Epidermal melanocyte (primary cell): ENCODE data around the gene AGL.
A peak's percentile ranks its signal among the peaks of the same experiment; 100 is the strongest.
"Not testable (repeated sequence)": the region's sequence is repeated elsewhere in the genome, so short reads cannot be mapped to it uniquely, and the experiment has no call there.

ENCODE experiments used
- DNase-seq: peaks from one replicate; pipeline ENCODE4 v3.0.0; 2011; ENCODE audit warnings: low spot score; ENCODE audit not compliant: insufficient read length

AGL gene

DNA sequence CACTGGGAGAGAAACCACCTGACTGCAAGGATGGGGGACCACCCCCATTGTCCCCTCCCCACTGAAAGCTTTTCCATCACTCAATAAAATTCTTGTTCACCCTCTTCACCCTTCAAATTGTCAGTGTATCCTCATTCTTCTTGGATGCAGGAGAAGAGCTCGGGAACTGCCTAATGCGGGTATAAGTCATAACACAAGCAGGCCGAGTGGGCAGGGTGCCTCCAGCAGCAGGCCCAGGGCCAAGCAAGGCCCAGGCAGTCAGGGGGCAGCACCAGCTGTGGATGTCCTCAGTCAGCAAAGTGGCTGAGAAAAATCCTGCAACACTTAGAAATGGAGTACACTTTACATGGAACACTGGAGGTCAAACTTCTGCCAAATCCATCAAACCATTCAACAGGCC, 85.9 kb downstream of the AGL start:
- no peak for DNase-seq

DNA sequence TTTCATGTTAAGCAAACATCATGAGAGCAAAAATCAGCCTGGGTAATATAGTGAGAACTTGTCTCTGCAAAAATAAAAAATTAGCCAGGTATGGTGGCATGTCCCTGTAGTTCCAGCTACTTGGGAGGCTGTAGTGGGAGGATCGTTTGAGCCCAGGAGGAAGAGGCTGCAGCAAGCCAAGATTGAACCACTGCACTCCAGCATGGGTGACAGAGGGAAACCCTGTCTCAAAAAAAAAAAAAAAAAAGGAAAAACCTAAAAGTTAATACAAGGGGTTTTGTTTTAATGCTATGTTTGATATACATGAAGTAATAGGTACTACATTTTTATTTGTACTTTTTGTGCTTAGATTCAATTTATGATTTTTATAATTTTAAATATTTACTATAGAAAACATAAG, 92.6 kb downstream of the AGL start:
- no peak for DNase-seq

DNA sequence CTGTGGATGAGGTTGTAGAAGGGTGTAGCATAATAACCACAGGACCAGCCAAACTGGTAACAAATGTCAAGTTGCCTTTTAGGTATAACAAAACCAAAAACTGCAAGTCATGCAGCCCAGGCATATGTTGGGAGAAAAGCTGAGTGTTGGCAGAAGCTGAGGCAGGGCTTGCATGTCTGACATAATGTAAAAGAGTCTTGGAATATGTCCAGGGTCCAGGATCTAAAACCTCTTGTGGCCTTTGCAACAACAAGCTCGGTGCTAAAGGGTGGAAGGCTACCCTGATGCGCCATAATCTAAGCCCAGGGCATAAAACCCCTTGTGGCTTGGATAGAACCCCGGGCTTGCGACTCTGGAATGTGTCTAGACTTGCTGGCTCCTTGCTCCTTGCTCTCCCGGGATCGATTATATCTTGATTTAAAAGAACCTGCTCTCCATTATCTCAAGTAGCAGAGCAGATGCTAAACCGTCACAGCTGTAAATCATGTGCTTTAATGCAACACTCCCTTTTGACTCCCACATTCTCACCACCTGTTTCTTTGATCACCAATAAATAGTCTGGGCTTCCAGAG, 93.1 kb downstream of the AGL start:
- no peak for DNase-seq

DNA sequence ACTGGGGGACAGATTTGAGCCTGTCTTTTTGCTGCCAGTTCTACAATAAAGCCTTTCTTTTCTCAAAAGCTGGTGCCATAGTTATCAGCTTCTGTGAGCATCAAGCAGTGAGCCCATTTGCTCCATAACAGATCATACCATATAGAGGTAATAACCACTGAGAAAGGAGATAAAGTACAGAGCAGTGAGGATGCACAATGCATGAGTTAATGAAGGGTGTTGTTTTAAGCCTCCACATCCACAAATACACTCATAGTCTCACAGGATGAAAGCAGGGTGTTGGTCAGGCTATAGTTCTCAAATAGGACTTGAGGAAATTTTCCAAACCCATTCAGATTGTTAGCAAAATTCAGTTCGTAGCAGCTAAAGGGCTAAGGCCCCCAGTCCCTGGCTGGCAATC, 94.0 kb downstream of the AGL start:
- no peak for DNase-seq

DNA sequence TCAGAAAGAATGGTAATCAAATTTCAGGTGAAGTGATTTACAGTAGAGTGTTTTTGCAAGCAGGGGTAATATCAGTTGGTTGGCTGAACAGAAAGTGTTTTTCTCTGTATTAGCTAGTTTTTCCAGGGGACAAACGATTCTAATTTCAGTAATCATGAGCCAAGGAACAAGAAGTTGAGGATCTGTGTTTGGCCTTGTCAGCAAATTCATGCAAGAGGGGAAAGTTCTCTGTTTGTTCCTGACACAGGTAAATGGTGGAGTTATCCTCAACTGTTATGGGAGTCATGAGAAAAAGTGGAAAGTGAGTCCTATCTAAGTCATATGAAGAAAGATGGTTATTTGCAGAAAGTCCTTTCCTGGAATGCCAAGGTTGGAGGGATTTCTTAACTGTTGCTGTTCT, 95.0 kb downstream of the AGL start:
- DNase-seq, result no peak

DNA sequence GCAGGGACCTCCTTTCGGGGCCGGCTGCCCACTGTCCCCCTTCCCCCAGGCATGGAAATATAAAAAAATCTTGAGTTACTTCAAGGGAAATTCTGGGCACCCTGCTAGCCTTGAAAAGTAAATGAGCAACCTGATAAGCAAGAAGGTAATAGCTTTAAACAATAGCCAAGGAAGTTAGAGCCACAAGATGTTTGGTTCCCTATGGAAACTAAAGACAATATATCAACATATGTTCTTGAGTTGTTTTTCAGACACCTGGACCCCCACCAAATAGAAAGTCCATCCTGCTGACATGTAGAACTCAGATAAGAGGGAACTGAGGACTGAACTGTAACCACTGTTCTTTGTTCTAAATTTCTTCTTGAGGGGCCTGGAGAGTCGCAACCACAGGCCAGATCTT, 100.3 kb downstream of the AGL start:
- no peak for DNase-seq

DNA sequence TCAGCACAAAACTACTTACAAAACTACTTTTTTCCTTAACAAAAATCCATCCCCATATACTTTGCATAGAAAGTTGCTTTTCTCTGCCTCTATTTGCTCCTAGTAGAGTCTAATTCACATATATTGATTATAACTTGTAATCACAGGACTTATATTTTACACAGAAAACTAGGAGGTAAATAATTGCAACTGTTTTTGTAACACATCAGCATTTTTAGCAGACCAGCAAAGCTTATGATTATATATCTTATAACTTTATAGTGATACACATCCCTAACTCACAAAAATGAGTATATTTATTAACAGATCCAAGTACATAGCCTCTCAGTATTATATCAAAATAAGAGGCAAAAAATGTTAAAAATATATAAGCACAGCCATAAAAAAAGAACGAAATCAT, 102.4 kb downstream of the AGL start:
- no peak for DNase-seq

DNA sequence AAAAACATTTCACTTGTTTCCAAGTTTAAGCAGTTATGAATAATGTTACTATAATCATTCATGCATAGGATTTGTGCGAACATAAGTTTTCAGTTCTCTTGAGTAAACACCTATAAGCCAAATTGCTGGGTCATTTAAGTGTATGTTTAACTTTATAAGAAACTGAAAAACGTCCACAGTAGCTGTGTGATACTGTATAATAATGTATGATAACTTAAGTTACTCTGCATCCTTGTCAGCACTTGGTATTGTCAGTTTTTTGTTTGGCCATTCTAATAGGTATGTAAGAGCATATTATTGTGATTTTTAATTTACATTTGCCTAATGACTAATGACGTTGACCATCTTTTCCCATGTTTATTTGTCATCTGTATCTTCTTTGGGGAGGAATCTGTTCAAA, 105.2 kb downstream of the AGL start:
- DNase-seq, result no peak

DNA sequence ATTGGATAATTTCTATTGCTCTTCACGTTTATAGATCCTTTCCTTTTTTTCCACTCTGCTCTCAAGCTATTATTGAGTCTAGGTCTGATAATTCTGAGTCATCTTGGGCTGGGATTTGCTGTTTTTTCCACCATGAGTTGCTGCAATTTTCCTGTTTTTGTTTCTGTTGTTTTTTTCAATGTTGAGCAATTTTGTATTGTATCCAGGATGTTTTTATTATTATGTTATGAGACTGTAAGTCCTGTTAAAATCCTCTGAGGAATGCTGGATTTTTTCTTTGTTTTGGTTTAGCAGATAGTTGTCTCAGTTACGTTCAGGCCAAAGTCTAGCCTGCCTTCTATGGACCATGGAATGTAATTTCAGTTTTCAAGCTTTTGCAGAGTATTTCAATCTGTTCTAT, 106.6 kb downstream of the AGL start:
- peak; percentile 36 for DNase-seq

DNA sequence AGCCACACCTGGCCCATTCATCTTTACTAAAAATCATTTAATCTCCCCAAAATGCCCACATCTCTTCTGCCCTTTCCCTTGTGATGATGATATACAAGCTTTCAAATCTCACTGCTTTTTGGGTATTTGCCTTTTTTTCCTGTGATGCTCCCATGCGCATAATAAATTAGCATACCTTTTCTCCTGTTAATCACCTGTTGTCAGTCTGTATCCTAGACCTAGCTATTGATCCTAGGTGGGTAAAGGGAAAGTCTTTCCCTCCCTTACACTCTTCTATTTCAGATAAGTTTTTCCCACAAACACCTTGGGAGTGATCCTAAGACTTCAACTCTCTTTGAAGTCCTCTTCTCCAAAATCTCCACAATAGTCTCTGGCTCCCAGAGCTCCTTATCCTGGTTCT, 107.7 kb downstream of the AGL start:
- no peak for DNase-seq

DNA sequence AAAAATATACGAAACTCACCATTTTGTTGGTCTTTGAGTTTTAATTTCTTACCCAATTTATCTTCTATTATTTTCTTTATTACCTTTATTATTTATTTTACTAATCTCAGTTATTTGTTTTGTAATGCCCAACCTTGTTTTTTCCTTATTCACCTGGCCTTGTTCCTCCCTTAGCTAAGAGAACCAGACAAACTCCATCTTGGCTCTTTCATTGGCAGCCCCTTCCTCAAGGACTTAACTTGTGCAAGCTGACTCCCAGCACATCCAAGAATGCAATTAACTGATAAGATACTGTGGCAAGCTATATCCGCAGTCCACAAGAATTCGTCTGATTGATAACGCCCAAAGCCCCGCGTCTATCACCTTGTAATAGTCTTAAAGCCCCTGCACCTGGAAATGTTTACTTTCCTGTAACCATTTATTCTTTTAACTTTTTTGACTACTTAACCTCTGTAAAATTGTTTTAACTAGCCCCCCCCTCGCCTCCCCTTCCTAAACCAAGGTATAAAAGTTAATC, 109.1 kb downstream of the AGL start:
- DNase-seq, result not testable (repeated sequence)

DNA sequence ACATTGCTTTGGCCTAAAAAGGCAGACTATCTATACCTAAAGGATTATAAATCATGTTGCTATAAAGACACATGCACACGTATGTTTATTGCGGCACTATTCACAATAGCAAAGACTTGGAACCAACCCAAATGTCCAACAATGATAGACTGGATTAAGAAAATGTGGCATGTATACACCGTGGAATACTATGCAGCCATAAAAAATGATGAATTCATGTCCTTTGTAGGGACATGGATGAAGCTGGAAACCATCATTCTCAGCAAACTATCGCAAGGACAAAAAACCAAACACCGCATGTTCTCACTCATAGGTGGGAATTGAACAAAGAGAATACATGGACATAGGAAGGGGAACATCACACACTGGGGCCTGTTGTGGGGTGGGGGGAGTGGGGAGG, 110.1 kb downstream of the AGL start:
- DNase-seq, result not testable (repeated sequence)

DNA sequence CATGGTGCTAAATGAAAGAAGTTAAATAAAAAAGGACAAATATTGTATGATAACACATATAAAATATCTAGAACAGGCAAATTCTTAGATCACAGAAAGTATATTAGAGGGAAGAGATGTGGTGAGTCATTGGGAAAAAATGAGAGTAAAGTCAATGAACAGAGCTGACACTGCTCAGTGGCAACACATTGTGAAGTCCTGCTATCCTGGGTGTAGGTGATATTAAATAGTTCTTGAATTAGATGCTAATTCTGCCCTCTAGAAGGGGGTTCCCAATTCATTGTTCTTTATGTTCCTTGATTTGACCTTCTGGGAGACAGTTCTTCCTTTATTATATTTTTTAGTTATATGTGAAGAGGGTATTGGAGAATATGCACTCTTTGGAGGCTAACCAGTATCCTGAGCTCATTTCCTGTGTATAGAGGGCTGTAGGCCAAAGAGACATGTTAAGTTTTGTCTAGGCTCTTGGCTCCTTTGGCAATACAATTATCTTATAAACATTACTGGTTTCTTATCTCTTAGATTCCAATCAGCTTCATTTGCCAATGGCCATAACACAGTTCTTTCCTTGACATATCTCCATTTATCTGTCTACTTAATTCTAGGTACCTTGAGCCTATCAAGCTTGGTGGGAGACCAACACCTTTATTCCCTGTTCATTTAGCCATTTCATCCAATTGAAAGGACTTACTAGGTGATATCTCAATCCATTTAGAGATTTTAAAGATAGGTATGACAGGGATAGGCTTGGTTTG, 113.1 kb downstream of the AGL start:
- no peak for DNase-seq

DNA sequence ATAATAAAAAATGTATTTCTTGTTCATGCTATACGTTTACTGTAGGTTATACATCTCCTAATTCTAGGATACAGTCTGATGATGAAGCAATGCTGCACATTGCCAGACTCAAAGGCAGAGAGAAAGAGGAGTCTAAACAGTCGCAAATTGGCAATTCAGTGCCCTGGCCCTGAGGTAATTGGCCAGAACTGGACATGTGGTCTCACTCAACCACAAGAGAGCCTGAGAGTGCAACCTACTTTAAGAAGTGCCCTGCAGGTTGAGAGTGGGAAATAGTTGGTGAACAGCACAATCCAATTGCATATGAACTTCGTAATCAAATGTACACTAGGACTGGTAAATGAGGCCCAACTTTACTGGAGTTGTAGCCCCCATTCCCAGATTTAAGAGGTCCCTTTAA, 114.6 kb downstream of the AGL start:
- no peak for DNase-seq

DNA sequence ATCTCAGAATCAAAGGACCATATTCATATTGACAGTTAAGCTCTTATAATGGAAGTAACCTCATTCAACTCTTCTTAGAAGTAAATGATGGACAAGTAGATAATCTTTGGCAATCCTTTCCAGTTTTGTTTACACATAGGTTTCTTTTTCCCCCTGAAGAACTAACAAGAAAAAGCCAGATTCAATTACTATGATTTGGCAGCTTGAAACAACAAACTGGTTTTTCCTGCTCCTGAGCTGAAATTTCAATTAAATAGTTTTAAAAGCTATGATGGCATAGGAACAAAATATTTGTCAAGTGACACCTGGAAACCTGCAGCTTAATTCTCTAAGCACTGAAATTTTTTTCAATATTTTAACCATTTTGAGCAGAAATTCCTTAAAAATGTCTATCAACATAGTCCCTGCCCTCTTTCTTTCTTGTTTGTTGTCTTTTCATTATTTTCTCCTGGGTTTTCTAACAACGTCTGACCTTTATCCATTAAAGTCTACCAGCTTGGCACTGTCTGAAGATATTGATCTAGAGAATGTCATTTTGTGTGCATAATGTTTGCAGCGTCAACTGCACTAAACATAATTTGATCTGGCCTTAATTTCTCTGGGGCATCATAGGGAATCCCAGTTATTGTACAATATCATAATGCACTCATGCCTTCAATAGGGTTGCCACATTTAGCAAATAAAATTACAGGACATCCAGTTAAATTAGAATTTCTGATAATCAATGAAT, 115.7 kb downstream of the AGL start:
- DNase-seq, result no peak

DNA sequence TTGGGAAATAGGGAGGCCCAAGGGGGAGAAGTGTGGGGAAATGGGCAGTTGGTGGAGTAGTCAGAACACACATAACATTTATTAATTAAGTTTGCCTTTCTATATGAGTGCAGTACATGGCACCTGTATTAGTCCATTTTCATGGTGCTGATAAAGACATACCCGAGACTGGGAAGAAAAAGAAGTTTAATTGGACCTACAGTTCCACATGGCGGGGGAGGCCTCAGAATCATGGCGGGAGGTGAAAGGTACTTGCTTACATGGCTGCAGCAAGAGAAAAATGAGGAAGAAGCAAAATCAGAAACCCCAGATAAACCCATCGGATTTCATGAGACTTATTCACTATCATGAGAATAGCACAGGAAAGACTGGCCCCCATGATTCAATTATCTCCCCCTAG, 118.1 kb downstream of the AGL start:
- no peak for DNase-seq

DNA sequence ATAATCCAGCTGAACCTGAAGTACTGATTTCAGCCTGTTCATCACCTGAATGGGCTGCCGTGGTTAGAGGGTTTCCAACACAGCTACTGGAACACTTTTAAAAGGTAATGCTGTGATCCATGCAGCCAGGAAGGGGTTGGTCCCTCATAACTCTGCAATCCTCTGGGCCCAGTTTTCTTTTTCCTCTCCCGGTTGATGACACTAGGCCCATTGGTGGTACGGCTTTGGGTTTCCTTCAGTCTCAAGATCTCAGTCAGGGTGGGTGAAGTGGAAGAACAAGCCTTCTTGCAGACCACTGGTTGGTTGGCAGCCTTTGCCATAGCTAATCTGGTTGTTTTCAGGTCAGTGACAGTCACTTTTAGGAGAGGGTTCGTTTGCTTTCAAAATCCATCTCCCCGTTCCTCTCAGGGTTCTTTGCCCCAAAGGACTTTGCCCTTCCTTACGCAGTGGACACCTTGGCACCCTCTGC, 119.1 kb downstream of the AGL start:
- DNase-seq, result no peak

DNA sequence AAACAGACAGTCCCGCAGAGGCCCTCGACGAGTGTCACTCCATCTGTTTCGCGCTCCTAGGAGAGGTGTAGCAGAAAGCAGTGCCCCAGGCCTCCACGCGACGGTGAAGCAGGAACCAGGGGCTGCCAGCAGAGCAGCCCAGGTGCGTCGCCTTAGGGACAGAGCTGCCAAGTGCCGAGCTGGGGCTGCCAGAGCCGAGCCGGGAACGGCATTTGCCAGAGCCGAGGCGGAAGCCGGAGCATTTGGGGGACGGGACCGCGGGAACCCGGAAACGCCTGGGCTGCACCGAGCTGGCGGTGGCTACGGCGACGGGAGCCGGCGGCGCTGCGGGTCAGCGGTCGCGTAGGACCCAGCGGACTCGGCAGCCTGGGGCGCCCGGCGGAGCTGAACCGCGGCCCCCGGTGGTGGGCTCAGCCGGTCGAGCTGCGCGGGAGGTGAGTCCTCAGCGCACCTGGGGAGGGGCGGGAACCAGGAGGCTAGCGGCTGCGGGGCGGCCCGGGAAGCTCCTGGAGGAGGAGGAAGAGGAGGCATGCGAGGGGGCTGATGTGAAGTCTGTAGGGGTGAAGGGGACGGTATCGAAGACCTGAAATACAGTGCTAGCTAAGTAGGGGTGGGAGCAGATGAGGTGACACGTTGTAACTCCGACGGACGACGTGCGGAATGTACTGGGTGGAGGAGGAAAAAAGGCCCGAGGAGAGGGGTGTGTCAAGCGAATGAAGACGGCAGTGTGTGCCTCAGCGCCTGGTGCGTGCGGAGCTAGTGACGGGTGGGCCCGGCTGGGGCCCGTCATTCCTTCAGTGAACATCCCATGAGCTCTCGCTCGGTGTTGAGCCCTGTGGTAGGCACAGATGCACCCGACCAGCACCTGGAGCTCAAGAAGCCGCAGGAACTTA, 119.8 kb downstream of the AGL start, which contains the start of gene SLC35A3:
Gene SLC35A3, plus strand, starts transcription at position 268 of the 893 bp plus-strand sequence. CDS start 23,559 bp downstream, outside the sequence.
- peak; percentile 65 for DNase-seq

DNA sequence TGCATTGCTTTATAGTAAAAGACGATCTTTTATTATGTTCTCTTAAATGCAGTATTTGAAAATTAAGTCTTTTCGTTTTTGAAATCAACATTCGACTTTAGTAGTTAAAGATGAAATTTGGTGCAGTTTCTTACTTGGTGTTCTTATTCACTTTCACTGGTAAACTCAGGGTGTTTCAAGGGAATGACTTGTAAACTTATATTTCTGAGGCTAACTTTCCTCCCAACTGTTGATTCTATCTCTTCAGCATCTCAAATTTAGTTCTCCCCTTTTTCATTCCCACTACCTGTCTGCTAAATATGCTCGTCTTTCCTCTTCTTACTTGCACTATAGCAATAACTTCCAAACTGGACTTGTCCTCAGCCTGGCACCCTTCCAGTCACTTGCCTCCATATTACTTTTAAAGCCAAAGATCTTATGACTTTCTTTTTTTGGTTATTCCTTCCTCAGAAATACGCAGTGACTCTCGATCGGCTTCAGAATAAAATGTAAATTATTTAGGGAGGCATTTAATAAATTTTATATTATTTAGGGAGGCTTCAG, 120.6 kb downstream of the AGL start:
- DNase-seq, result no peak

DNA sequence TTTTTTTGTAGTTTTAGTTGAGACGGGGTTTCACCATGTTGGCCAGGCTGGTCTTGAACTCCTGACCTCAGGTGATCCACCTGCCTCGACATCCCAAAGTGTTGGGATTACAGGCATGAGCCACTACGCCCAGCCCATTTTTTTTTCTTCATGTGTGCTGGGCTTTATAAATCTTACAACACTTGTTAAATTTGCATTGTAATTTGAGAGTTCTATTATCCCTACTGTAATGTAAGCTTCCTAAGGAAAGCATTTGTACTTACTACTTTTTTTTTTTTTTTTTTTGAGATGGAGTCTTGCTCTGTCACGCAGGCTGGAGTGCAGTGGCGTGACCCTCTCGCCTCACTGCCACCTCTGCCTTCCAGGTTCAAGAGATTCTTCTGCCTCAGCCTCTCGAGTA, 121.9 kb downstream of the AGL start:
- not testable (repeated sequence) for DNase-seq
